RWPE1 (cell line): ENCODE measurements around the gene METTL1.

Source experiments
- CTCF ChIA-PET: fragments of 350-600 bp; sonication (Branson Sonifier 250); formaldehyde crosslinking; extraction: SDS; loops from one replicate; lab custom pipeline; 2021; lab: Yijun Ruan, JAX
- POLR2A ChIA-PET: fragments of 400-600 bp; formaldehyde crosslinking; extraction: SDS; loops from one replicate; lab custom pipeline; 2020; ENCODE audit warnings: antibody characterized with exemption; ENCODE audit not compliant: low non-redundant PET; lab: Yijun Ruan, JAX
- DNase-seq: peaks from one replicate; pipeline ENCODE4 v3.0.0; 2012; ENCODE audit warnings: low spot score
- H3K27ac ChIP-seq: fragments of 450-650 bp; 2 replicates; pipeline ENCODE4 v1.5.1; 2017
- TF ChIP-seq, protein P1 (sequence below): fragments of 450-650 bp; conservative IDR thresholded peaks from 2 replicates; pipeline ENCODE4 v1.5.1; 2017; ENCODE audit warnings: low read depth, mild to moderate bottlenecking

Gene METTL1

DNA sequence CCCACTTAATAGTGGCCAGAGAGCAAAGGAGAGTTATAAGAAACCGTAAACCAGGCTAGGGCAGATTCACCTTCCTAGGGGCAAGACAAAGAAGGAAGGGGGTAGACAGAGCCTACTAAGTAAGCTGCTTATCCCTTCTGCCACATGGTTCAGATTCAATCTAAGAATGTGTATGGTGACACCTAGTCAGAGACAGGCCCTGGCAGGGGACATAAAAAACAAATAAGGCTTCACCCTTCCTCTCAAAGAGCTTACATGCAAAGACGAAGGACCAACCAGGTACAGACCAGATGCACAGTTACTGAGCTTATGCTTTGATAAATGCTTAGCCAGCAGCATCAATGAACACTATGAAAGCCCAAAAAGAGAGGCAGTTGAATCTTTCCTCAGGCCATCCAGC, 9.4 kb downstream of the METTL1 start:
- no peak for DNase-seq
- CTCF ChIA-PET: no interaction called here
- TF ChIP-seq, protein P1, sequence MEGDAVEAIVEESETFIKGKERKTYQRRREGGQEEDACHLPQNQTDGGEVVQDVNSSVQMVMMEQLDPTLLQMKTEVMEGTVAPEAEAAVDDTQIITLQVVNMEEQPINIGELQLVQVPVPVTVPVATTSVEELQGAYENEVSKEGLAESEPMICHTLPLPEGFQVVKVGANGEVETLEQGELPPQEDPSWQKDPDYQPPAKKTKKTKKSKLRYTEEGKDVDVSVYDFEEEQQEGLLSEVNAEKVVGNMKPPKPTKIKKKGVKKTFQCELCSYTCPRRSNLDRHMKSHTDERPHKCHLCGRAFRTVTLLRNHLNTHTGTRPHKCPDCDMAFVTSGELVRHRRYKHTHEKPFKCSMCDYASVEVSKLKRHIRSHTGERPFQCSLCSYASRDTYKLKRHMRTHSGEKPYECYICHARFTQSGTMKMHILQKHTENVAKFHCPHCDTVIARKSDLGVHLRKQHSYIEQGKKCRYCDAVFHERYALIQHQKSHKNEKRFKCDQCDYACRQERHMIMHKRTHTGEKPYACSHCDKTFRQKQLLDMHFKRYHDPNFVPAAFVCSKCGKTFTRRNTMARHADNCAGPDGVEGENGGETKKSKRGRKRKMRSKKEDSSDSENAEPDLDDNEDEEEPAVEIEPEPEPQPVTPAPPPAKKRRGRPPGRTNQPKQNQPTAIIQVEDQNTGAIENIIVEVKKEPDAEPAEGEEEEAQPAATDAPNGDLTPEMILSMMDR: no peak
- POLR2A ChIA-PET: no interaction called here
- H3K27ac ChIP-seq: no peak overlapping the region

DNA sequence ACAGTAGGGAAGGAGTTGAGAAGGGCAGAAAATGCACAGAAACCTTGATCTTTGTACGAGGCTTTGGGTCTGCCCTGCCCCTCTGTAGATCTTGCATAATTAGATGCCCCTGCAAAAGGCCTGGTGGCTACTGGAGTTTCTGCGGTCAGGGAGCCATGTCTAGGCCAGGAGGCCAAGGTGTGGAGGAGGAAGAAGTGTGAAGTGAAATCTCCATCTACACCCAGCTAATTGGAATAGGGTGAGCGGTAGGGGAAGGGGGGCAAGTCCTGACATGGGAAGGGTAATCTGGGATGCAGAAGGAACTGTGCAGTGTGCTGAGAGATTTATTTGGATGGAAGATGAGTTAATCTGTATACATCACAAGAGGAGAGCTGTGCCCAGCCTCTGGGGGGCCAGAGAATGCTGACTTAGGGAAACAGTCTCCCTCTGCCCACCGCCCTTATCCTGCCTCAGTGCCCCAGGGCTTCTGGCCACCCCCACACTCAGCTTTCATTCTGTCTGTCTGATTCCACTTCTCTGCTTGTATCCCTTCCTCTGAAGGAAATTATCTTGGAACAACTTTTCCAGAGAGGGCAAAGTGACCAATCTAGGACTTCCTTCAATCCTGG, 10.4 kb downstream of the METTL1 start:
- CTCF ChIA-PET: no interaction called here
- no peak for DNase-seq
- peak overlapping the region; percentile 20; the same call in 1 of the 2 replicates for H3K27ac ChIP-seq
- TF ChIP-seq, protein P1: no peak
- POLR2A ChIA-PET: no interaction called here

DNA sequence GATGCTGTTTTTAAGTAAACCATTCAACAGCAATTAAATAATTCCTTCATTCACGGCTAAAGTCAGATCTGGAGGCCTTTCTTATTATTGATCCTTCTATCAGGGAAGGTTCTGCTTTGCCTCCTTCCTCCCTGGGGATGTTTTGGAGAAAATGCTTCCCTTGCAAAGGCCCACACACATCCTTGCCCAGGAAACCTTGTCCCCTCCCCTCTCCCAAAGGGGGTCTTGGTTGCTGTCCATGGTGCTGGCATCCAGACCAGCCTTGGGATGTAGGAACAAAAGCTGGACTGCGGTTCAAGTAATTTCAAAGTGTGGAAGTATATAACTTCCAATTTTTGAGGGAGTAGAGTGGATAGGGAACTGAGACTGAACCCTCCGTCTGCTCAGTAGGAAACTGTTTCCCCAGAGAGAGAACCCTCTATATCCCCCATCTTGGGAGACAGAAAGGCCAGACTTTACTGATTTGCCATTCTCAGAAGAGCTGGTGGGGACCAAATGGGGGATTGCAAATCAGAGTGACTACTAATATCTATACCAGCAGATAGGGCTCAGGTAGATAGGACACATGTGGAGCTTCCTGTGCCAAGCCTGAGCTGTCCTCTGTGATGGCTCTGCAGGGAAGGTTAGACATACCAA, 11.4 kb downstream of the METTL1 start:
- ChIA-PET CTCF (interaction anchor here (0.6 to 1.0 kb wide), 2 partner anchors 21 to 161 kb away, joined by 3 to 4 read pairs; no protein-coding TSS in a partner anchor), POLR2A (no interaction called here)
- no peak for DNase-seq
- TF ChIP-seq, protein P1: no peak
- H3K27ac ChIP-seq: no peak overlapping the region

DNA sequence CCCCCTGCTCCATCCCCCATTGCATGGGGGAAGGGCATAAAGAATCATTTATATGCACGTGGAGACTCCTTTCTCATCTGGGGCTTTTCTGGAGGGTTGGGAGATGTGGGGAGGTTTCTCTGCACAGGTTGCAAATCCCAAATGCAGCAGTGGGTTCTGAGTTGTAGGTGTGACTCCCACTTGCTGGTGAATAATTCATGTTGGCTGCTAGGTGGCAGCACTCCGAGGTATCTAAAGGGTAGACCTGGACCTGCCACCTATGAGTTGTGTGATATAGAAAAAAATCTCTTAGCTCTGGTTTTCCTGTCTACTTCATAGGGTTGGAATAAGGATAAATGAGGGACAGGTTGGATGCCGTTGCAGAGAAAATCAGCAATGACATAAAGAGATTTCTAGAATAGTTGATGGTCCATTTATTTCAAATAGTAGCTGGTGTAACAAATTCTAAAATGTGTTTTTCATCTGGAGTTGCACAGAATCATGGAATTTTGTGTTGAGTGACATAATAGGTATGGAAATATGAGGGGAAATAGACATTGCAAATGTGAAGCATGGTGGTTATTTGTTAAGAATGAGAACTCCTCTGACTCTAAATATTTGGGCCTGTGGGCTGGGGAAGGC, 12.4 kb downstream of the METTL1 start:
- H3K27ac ChIP-seq: no peak overlapping the region
- CTCF ChIA-PET: interaction anchor here (0.5 to 1.0 kb wide), 4 partner anchors 20 to 78 kb away, joined by 3 read pairs; no protein-coding TSS in a partner anchor
- TF ChIP-seq, protein P1: peak; percentile 64
- no peak for DNase-seq
- POLR2A ChIA-PET: no interaction called here

DNA sequence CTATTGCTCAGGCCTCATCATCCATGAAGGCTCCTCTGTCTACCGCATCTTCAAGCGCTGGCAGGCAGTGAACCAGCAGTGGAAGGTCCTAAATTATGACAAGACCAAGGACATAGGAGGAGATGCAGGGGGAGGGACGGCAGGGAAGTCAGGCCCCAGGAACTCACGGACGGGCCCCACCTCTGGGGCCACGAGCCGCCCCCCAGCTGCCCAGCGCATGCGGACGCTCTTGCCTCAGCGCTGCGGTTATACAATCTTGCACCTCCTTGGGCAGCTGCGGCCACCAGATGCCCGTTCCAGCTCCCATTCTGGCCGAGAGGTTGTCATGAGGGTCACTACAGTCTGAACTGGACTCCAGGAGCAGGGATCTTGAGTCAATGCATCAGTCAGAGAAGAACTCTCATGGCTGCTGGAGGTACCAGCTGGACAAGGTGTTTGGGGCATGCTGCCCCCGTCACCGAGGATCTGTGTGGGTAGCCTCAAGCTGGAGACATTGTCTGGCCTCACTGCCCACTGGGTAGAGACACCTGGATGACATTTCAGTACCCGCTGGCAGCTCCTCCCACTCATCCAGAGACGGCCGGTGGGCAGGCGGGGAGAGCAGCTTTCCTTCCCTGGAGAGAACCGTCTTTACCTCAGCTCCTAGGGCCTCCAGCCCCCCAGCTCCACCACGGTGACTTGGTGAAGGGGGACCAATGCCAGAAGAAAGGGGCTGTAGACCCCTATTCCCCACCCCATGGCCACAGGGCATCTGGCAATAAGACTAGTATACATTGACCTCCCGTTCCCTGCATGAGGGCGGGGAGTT, 13.1 kb downstream of the METTL1 start:
- TF ChIP-seq, protein P1: no peak
- CTCF ChIA-PET: interaction anchor here (0.5 to 1.0 kb wide), 3 partner anchors 8 to 77 kb away, joined by 3 read pairs; partner anchors contain the start of gene CYP27B1
- POLR2A ChIA-PET: no interaction called here
- no peak for DNase-seq
- no peak overlapping the region for H3K27ac ChIP-seq

DNA sequence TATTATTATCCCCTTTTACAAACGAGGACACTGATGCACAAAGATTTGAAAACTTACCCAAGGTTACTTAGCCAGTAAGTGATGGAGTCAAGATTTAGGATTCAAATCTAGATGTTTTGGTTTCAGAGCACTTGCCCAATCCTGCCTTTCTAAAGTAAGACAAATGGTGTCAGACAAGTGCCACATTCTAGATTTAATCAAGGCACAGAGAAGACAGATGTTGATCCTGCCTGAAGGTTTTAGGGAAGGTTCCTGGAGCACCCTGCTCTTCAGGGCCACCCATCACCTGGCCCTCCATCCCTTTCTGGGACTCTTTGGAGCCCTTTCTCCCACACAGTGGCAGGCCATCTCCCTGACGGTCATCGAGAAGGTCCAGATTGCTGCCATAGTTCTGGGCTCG, 14.1 kb downstream of the METTL1 start:
- no peak for DNase-seq
- ChIA-PET POLR2A (no interaction called here), CTCF (no interaction called here)
- H3K27ac ChIP-seq: no peak overlapping the region
- TF ChIP-seq, protein P1: no peak
